Ishikawa (cell line): ENCODE measurements around the gene GNG7.

Source experiments
- EP300 ChIP-seq: IDR thresholded peaks from 2 replicates; pipeline ENCODE4 v1.6.1; 2012; ENCODE audit warnings: borderline replicate concordance
- TAF1 ChIP-seq: IDR thresholded peaks from 2 replicates; pipeline ENCODE4 v1.6.1; 2012; ENCODE audit warnings: low read depth, mild to moderate bottlenecking

DNA sequence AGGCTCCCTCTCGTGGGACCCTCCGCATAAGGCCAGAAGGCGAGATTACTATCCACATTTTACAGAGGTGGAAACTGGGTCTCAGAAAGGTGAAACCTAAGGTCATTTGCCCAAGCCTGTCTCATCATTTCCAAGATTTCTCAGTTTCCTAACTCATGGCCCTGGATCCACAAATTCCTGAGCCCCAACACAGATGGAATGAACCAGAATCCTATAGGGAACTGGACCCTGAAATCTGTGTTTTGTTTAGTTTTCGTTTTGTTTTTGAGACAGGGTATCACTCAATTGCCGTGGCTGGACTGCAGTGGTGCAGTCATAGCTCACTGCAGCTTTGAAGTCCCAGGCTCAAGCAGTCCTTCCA lies 563 bp upstream of the GNG7 start:
- TF ChIP-seq EP300, result no peak
- no peak for TF ChIP-seq TAF1
